Activated CD8-positive, alpha-beta memory T cell treated with anti-CD3 and anti-CD28 coated beads, Interleukin-2, amount 50 U/mL, for 1 hour (primary cell): ENCODE measurements around the gene SMDT1.
"Not testable (repeated sequence)": the region's sequence is repeated elsewhere in the genome, so short reads cannot be mapped to it uniquely, and the experiment has no call there.

Experiments
- DNase-seq: peaks from one replicate; pipeline ENCODE4 v3.0.0-alpha.2; 2020; ENCODE audit errors: extremely low read depth

Gene SMDT1

GRCh38 chr22:42111798-42112197, 32.3 kb downstream of the SMDT1 start:
- DNase-seq, result no peak

- DNase-seq, result not testable (repeated sequence)
Measured at GRCh38 chr22:42112793-42113192, 33.3 kb downstream of the SMDT1 start.

GRCh38 chr22:42114721-42115120, 35.2 kb downstream of the SMDT1 start:
- DNase-seq, result no peak

- DNase-seq, result not testable (repeated sequence)
Measured at GRCh38 chr22:42115420-42115830, 35.9 kb downstream of the SMDT1 start.

GRCh38 chr22:42116848-42117424, 37.4 kb downstream of the SMDT1 start:
- no peak for DNase-seq

GRCh38 chr22:42120231-42121021, 40.9 kb downstream of the SMDT1 start:
- peak; percentile 9 for DNase-seq

GRCh38 chr22:42123529-42123928, 44.0 kb downstream of the SMDT1 start:
- not testable (repeated sequence) for DNase-seq

GRCh38 chr22:42127606-42128005, 48.1 kb downstream of the SMDT1 start:
- DNase-seq, result no peak

- not testable (repeated sequence) for DNase-seq
Measured at GRCh38 chr22:42128007-42128406, 48.5 kb downstream of the SMDT1 start.

GRCh38 chr22:42128776-42129694, 49.5 kb downstream of the SMDT1 start:
- DNase-seq, result not testable (repeated sequence)

- not testable (repeated sequence) for DNase-seq
Measured at GRCh38 chr22:42130182-42130581, 50.7 kb downstream of the SMDT1 start.

- not testable (repeated sequence) for DNase-seq
Measured at GRCh38 chr22:42130639-42131431, 51.3 kb downstream of the SMDT1 start, which contains the start of gene CYP2D6. Gene CYP2D6 (minus strand): TSS chr22:42130810. CDS start chr22:42130791, 19 bp downstream.

- no peak for DNase-seq
Measured at GRCh38 chr22:42131562-42131961, 52.1 kb downstream of the SMDT1 start.

GRCh38 chr22:42132457-42132856, 53.0 kb downstream of the SMDT1 start:
- DNase-seq, result no peak
